GM21423 (cell line): ENCODE results near the gene CAMK1D.
"Not testable (repeated sequence)": the region's sequence is repeated elsewhere in the genome, so short reads cannot be mapped to it uniquely, and the experiment has no call there.

Experiments
- ATAC-seq: cut with Tn5 transposase; IDR thresholded peaks from one replicate; pipeline ENCODE4 v1.9.1; 2021; ENCODE audit warnings: mild to moderate bottlenecking, moderate library complexity; ENCODE audit not compliant: unreplicated experiment

Gene CAMK1D

DNA sequence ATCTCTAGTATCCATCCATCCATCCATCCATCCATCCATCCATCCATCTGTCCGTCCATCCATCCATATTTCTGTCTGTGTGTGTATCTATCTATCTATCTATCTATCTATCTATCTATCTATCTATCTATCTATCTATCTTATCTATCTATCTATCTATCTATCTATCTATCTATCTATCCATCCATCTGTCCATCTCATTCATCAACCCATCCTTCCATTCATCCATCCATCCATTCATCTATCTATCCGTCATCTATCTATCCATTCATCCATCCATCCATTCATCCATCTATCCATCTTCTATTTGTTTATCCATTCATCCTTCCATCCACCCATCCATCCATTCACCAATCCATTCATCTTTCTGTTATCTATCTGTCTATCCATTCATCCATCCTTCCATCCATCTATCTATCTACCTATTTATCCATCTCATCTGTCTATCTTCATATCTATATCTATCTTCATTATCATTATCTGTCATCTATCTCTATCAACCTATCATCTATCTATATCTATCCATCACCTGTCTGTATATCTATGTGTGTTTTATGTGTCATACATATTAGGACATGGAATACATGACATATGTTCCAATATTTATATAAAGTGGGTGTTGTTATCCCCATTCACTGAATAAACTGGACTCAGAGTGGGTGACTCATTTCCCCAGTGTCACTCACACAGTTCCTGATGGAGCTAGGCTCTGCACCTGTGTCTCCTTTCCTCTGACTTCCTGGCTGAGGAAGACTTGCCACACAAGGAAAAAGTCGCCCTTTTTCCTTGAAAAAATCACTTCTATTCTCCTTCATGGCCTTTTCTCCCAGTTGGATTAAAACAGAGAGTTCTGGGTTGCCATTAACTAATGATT, 452.1 kb downstream of the CAMK1D start:
- no peak for ATAC-seq

GRCh38 chr10:12803776-12804175, 454.4 kb downstream of the CAMK1D start:
- no peak for ATAC-seq

DNA sequence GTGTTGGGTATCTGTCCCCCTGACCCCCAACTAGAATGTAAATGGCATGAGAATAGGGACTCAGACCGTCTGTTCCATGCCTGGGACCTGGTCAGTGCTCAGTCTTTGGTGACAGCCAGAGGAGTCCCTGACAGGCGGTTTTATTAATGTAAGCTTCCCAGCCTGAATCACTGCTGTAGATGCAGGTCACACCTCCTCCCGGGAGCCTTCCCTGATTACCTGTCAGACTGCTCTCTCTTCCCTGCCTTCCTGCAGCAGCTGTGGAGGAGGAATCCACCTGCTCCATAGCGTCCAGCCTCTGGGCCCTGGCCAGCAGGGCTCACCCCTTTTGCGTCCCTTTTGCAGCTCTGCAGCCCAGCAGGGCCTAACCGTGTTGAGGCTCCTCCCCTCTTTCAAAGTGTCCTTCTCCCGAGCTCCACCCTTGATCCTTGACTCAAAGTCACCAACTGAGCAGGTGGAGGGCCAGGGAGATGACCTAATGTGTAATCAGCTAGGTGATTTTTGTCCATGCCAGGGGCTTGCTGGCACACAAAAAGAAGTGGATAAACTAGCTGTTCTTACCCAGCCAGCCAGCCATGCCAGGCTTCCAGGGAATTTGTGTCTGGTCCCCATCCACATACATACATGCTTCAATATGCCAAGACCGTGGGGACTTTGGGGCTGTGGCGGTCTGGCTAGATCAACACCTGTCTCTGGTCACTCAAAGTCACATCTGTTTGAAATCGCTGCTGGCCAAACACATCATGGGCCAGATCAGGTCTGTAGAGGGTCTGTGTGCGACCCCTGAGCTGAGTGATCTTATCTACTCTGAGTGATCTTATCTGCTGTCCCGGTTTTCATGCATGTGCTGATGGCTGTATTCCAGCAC, 457.1 kb downstream of the CAMK1D start:
- no peak for ATAC-seq

DNA sequence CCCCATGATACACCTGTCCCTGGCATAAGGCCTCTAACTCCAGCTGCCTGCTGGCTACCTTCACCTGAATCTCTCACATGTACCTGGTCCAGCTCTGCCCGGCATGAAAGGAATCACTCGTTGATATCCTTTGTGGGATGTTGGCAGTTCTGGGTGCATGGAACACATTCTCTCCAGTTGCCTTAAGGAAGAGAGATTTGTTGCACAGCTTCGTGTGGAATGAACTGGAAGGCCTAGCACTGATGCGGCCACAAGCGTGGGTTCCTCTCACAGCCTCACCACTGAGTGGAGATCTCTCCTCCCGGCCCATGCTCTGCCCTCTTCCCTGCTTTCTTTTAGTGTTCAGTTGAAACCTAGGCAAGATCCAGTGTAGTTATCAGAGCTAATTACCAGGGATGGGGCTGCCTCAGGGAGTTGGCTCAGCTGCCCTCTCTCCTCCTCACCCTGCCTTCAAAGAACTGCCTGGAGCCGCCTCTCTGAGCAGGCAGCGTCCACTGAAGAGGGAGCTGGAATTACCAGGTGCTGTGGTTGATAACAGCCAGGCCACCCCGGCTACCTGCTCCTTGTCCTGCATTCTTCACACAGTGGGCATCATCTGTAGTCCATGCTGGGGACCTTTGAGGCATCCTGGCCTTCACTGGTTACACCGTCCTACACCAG, 457.9 kb downstream of the CAMK1D start:
- ATAC-seq: no peak

DNA sequence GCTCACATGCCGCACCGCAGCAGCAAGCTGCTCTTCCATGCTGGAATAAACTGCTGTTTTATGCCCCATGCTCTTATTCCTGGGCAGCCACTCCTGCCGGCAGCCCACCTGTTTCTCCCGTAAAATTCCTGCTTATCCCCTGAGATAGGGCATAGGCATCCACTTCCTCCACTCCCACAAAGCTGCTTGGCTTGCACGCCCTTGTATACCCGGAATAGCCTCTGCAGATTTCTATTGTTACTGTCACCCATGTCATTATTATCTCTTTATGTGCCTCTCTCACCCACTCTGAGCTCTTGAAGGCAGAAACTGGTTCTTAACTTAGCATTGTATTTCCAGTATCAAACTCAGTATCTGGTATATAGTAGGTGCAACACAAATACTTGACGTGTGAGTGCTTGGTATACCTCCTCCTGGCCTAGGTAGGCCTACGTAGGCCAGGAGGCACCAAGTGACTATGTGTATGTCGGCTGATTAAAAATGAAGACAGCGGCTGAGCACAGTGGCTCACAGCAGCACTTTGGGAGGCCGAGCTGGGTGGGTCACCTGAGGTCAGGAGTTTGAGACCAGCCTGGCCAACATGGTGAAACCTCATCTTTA, 458.8 kb downstream of the CAMK1D start:
- no peak for ATAC-seq

DNA sequence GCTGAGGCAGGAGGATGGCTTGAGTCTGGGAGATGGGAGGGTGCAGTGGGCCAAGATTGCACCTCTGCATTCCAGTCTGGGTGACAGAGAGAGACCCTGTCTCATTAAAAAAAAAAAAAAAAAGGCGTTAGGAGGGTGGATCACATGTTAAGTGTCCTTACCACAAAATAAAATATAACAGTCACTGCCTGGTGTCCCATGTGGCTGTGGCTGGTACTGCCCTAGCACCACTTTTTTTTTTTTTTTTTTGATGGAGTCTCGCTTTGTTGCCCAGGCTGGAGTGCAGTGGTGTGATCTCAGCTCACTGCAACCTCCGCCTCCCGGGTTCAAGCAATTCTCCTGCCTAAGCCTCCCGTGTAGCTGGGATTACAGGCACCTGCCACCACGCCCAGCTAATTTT, 460.7 kb downstream of the CAMK1D start:
- ATAC-seq: not testable (repeated sequence)

GRCh38 chr10:12811826-12812225, 462.5 kb downstream of the CAMK1D start:
- ATAC-seq: no peak

DNA sequence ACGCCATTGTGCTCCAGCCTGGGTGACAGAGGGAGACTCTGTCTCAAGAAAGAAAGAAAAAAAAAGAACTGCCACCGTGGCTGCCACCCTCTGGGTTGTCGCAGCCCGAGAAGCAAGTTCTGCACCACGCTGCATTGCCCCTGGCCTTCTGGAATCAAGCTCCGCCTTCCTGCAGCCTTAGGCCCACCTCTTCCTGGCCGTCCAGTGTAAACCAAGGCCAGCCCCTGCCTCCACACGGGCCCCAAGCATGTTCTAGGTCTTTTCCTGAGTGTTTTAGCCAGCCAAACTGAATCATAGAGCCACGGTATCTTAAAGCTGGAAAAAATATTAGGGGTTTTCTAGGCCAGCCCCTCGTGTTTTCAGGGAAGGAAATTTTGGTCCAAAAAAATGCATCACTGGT, 463.2 kb downstream of the CAMK1D start:
- ATAC-seq: no peak

GRCh38 chr10:12814166-12814565, 464.8 kb downstream of the CAMK1D start:
- ATAC-seq: no peak

- no peak for ATAC-seq
Observed at GRCh38 chr10:12819071-12819470, 469.7 kb downstream of the CAMK1D start.

DNA sequence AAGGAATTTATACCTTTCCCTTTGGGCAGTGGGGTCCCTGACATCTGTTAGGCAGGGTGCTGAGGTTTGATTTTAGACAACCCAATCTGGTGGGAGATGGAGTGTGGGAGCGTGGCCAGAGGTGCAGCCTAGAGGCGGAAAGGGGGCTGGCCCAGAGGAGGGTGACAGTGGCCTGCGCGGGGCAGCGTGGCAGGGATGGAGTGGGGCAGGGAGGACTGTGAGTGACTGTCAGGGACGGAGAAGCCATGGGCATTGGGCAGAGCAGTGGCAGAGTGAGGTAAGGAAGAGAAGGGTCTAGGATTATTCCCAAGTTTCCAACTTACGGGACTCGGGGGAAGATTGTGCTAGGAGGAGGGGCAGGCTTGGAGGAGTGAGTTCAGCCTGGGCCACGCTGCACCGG, 470.3 kb downstream of the CAMK1D start:
- ATAC-seq: no peak

GRCh38 chr10:12822126-12822892, 473.0 kb downstream of the CAMK1D start:
- no peak for ATAC-seq

GRCh38 chr10:12822893-12823170, 473.5 kb downstream of the CAMK1D start:
- no peak for ATAC-seq

DNA sequence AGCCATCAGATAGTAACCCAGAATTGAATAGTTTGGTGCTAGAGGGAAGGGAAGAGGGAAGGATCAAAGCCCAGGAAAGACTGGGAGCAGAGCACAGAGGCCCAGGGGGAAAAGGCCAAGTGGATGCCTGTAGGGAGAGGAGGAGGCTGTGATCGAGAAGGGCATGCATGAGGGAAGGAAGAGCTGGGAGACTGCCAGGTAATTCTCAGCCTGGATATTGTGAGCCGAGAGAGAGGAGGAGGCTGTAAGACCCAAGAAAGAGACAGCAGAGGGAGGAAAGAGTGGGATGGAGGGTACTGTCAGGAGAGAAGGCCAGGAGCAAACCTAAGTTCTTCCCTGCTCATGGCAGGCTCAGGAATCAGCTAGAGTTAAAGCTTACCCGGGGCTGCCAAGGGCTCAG, 474.0 kb downstream of the CAMK1D start:
- ATAC-seq: no peak

- no peak for ATAC-seq
Observed at GRCh38 chr10:12825260-12825849, 476.0 kb downstream of the CAMK1D start.

- no peak for ATAC-seq
Observed at GRCh38 chr10:12826800-12827372, 477.5 kb downstream of the CAMK1D start.

DNA sequence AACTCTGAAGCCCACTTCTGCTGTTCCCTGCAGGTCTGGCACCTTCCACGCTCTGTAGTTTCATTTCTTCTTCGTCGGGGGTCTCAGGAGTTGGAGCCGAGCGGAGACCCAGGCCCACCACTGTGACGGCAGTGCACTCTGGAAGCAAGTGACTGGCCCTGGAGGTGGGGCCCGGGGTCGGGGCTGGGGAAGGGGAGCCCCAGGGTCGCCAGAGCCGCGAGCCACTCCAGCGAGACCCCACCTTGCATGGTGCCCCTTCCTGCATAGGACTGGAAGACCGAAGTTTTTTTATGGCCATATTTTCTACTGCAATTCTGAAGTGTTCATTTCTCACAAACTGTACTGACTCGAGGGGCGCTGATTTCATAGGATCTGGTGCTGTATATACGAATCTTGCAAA, 479.4 kb downstream of the CAMK1D start:
- no peak for ATAC-seq

DNA sequence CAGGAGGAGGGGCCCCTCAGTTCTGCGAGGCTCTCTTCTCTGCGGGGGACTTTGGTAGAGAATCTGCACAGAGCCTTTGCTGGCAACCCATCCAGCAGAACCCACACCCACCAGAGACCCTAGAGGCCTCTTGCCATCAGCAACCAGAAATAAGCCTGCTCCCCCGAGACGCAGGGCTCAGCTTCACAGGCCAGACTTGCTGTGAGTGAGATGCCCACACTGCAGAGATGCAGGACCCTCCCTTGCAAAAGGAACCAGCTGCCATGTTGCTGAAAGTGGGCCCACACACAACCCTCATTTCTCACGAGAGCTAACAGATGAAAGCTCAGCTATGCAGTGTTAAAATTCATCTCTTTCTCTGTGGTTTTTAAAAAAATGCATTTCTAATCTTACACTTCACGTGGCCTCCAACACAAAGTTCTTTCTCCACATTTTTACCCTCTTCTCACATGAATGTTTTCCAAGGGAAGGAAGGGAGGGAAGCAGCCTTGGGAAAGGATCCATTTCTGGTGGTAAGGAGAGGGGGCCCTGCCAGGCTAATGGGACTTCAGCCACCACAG, 480.6 kb downstream of the CAMK1D start:
- ATAC-seq: no peak

DNA sequence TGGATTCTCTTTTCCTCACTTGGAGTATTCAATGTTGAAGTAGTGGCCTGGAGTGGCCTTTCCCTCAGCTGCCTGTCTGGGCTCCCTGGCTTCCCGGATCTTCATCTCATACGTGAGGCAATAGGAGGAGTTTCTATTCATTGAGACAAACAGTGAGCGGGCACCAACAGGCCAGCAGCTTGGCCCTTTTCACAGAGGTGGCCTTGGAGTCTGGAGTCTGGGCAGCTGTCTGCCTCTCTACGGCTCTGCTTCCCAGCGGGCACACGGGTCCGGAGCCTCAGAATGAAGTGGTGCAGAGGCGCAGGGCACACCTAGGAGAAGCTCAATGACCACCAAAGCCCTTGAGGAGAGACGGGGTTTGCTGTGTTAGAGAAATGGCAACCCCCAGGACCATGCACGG, 482.7 kb downstream of the CAMK1D start:
- ATAC-seq: no peak
